ENCODE data around the gene OAS3.
"Not testable (repeated sequence)": the region's sequence is repeated elsewhere in the genome, so short reads cannot be mapped to it uniquely, and the experiment has no call there.

OAS3 gene

GRCh38 chr12:112937741-112938719 lies at the start of gene OAS3:
OAS3 (plus strand) TSS chr12:112938474; CDS start chr12:112938531, 57 bp downstream.
- peak; percentile 78 to 87 for DNase-seq

GRCh38 chr12:112891093-112892024 lies 46.9 kb upstream of the OAS3 start:
- DNase-seq = no peak

GRCh38 chr12:112892856-112893255 lies 45.4 kb upstream of the OAS3 start:
- no peak for DNase-seq

- DNase-seq = no peak
These were observed 44.1 kb upstream of the OAS3 start for GRCh38 chr12:112894128-112894527.

GRCh38 chr12:112898380-112898779 lies 39.9 kb upstream of the OAS3 start:
- no peak for DNase-seq

GRCh38 chr12:112900298-112901145 lies 37.8 kb upstream of the OAS3 start:
- peak; percentile 46 to 66 for DNase-seq

GRCh38 chr12:112901271-112901670 lies 37.0 kb upstream of the OAS3 start:
- DNase-seq = no peak

- no peak for DNase-seq
These were observed 33.7 kb upstream of the OAS3 start for GRCh38 chr12:112904571-112904970.

DNA sequence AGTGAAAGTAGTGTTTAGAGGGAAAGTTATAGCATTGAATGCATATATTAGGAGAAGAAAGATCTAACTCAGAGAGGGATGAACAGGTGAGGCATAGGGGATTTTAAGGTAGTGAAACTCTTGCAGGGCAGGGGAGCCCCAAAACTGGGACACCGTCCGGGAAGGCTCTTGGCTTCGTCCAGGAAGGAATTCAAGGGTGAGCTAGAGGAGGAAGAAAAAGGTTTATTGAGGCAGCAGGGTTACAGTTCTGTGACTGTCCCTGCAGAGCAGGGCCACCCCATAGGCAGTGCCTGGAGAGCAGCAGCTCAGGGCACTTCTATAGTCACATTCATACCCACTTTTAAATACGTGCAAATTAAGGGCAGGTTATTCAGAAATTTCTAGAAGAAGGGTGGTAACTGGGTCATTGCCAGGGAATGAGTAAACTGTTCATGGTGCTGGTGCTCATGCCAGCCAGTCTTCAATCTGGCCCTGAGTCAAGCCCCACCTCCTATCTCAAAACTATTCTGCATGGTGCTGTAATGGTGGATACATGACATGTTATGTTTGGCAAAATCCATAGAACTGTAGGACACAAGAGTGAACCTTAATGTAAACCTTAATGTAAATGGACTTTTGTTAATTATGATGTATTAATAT lies 32.7 kb upstream of the OAS3 start:
- no peak for DNase-seq

GRCh38 chr12:112906712-112907414 lies 31.4 kb upstream of the OAS3 start, which contains the start of gene OAS1:
OAS1 (plus strand) TSS chr12:112906962; CDS start chr12:112907040, 78 bp downstream.
- DNase-seq = peak; percentile 37 to 64

DNA sequence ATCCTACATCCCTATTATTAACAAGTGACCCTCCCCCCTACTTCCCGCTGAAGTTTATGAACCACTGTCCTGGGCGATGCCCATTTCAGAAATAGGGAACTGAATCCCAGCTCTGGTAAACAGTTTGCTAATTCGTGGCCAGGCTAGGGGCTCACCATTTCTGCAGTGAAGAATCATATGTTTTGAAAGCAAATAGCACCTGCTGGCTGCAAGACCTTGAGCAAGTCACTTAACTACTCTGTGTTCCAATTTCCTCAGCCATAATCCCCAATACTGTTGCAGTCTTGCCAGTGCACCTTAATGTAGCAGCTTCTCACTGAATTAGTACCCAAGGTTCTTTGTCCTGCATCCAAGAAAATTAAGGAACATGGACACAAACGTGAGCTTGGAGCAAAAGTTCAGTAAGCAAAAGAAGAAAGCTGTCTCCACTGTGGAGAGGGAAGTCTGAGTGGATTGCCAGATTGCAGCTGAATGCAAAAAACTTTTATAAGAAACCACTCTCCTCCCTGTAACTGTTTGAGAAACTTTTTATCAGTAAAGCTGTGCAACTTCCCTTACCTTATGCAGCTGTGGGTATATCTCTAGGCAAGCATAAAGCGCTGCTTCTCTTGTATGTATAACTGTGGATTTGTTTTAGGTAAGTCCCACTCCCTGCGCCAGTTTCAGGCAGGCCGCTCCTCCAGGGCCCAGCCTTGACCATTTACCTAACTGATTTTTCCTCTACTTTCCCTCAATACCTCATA lies 30.7 kb upstream of the OAS3 start:
- peak in 1 of 2 donors; percentile 18 for DNase-seq

- peak in 1 of 2 donors; percentile 16 for DNase-seq
These were observed 29.7 kb upstream of the OAS3 start for GRCh38 chr12:112908548-112908947.

DNA sequence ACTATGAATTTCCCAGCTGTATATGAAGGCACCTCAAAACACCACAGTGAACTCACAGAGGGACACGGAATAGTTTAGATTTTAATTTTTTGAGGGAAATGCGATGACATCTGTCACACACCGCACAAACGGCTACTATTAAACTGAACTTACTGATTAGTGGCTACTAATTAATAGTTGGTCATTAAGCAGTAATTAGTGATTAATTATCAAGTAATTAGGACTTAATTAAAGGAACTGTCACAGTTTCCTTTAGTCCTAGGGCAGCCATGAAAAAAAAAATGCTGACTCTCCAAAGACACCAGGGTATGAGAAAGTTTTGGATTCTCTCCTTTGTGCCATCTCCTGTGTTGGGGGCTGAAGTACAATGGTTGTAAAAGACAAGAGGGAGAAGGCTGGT lies 28.6 kb upstream of the OAS3 start:
- DNase-seq = no peak

GRCh38 chr12:112913038-112913688 lies 25.1 kb upstream of the OAS3 start:
- DNase-seq = no peak

DNA sequence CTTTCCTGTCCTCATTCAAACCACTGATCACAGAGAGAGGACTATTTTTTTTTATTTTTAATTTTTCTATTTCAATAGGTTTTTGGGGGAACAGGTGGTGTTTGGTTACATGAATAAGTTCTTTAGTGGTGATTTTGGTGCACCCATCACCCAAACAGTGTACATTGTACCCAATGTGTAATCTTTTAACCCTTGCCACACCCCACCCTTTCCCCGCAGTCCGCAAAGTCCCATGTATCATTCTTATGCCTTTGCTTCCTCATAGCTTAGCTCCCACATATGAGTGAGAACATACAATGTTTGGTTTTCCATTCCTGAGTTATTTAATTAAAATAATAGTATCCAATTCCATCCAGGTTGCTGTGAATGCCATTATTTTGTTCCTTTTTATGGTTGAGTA lies 24.4 kb upstream of the OAS3 start:
- DNase-seq = not testable (repeated sequence)

DNA sequence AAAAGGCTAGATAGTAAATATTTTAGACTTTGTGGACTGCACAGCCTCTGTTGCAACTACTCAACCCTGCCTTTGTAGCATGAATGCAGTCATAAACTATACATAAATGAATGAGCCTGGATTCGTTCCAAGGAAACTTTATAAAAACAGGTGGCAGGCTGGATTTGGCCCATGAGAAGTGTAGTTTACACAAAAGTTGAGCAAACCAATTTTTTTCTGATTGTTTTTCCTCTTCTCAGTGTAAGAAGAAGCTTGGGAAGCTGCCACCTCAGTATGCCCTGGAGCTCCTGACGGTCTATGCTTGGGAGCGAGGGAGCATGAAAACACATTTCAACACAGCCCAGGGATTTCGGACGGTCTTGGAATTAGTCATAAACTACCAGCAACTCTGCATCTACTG lies 22.0 kb upstream of the OAS3 start:
- DNase-seq = no peak

- DNase-seq = no peak
These were observed 19.2 kb upstream of the OAS3 start for GRCh38 chr12:112919121-112919520.

- no peak for DNase-seq
These were observed 13.3 kb upstream of the OAS3 start for GRCh38 chr12:112924986-112925385.

DNA sequence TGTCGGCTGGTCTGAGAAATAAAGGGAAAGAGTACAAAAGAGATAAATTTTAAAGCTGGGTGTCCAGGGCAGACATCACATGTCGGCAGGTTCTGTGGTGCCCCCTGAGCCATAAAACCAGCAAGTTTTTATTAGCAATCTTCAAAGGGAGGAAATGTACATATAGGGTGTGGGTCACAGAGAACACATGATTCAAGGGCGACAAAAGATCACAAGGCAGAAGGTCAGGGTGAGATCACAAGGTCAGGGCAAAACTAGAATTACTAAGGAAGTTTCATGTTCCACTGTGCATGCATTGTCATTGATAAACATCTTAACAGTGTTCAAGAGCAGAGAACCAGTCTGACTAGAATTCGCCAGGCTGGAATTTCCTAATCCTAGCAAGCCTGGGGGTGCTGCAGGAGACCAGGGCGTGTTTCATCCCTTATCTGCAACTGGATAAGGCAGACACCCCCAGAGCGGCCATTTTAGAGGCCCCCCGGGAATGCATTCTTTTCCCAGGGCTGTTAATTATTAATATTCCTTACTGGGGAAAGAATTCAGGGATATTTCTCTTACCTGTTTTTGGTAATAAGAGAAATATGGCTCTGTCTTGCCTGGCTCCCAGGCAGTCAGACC lies 11.7 kb upstream of the OAS3 start:
- DNase-seq = not testable (repeated sequence)
